Uterus (tissue), 2 donors: ENCODE measurements around the gene TWF1.

Experiments used
- CTCF ChIP-seq, 4 experiments: fragments of 200-600 bp in 2 of 4; fragments of 450-650 bp in 2 of 4; sonication (generic) in 2 of 4; IDR thresholded peaks; one replicate each; pipeline ENCODE4 v1.5.1; 2016 to 2019; ENCODE audit warnings: antibody characterized with exemption in 4 of 4, mild to moderate bottlenecking in 2 of 4, moderate library complexity in 1 of 4
- POLR2A ChIP-seq, 2 donors: fragments of 450-650 bp; IDR thresholded peaks; one replicate each; pipeline ENCODE4 v1.6.1; 2016; ENCODE audit warnings: antibody characterized with exemption in 2 of 2, mild to moderate bottlenecking in 1 of 2, moderate library complexity in 1 of 2

DNA sequence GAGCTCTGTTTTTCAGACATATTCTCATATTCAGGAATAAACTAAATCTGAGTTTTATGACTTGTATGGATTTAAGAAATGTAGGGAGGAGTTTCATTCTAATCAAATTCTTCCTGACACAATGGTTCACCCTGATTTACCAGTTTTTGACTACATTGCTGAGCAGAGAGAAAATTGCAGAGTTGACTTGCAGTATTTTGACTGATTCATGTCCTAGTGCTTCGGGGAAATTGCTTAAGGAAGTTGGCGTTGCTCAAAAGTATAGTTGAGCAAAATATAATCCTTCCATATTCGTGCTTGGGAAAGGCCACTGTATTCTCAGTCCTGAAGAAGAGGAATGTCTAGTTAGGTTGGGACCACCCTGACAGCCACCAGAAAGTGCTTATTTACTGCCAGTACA is 1.3 kb upstream of the TWF1 start:
- TF ChIP-seq CTCF (IDR thresholded peaks at IDR 0.05) (no peak), POLR2A (IDR thresholded peaks at IDR 0.05) (no peak)
